ENCODE data around the gene RGP1. TPM values are rescaled to one million over a fixed set of nuclear protein-coding genes. Genes with fewer than 3 reads are reported as not detected.
A peak's percentile ranks its signal among the peaks of the same experiment; 100 is the strongest.

The RGP1 gene
- total and polyA plus RNA-seq, 9 of the 15 experiments (the other 6 are each of a cell fraction or from before 2014, with no cell fraction given) = 0.42 to 13.8 (median 6.7) TPM

GRCh38 chr9:35728041-35728971 lies 20.8 kb upstream of the RGP1 start (continued):
- TF ChIP-seq NCOA4 (IDR thresholded peaks at IDR 0.05; ENCODE audit: partially characterized antibody) (peak; percentile 59), PTBP1 (IDR thresholded peaks at IDR 0.05; ENCODE audit: low read depth, low read length) (no peak), C11orf30 (IDR thresholded peaks at IDR 0.05; ENCODE audit: low read depth) (peak; percentile 77), LEF1 (IDR thresholded peaks at IDR 0.05) (peak; percentile 87; the same call in 1 of the 2 replicates), HMGN3 (IDR thresholded peaks at IDR 0.05; ENCODE audit: borderline replicate concordance, extremely low read depth, insufficient read length, low read depth, low read length) (peak; percentile 65), NFE2 (IDR thresholded peaks at IDR 0.05; ENCODE audit: low read depth) (peak; percentile 83), PHB2 (IDR thresholded peaks at IDR 0.05; ENCODE audit: low read depth) (peak; percentile 87), ZHX1 (conservative IDR thresholded peaks at IDR 0.05; ENCODE audit: low read length) (no peak), ZBTB2 (IDR thresholded peaks at IDR 0.05) (peak; percentile 88), NCOA2 (IDR thresholded peaks at IDR 0.05; ENCODE audit: partially characterized antibody in 2 of 2) (peak in 1 of 2 experiments; percentile 72), CCNT2 (IDR thresholded peaks at IDR 0.05; ENCODE audit: borderline replicate concordance, extremely low read depth, insufficient read length, low read depth, low read length) (peak; percentile 92), SRSF1 (IDR thresholded peaks at IDR 0.05; ENCODE audit: low read depth, low read length) (no peak), POLR2A (conservative IDR thresholded peaks at IDR 0.05) (peak; percentile 82), MYC (IDR thresholded peaks at IDR 0.05; ENCODE audit: low read depth, low read length) (no peak), MYC (CRISPR knock-in tag; IDR thresholded peaks at IDR 0.05; ENCODE audit: borderline replicate concordance, low read depth) (no peak), TBP (optimal IDR thresholded peaks at IDR 0.05; ENCODE audit: low read depth, low read length) (peak; percentile 53), BRCA1 (IDR thresholded peaks at IDR 0.05) (no peak), BRCA1 (CRISPR knock-in tag; IDR thresholded peaks at IDR 0.05) (no peak), HDAC3 (IDR thresholded peaks at IDR 0.05; ENCODE audit: borderline replicate concordance, partially characterized antibody) (peak; percentile 71), HMBOX1 (IDR thresholded peaks at IDR 0.05) (peak; percentile 69; the same call in 1 of the 2 replicates), TRIM24 (IDR thresholded peaks at IDR 0.05) (peak; percentile 78 to 85), CBFA2T3 (IDR thresholded peaks at IDR 0.05) (peak; percentile 98)
